ENCODE results near the gene LMLN.

Gene LMLN

GRCh38 chr3:198088421-198088955, 128.5 kb downstream of the LMLN start:
- TF ChIP-seq CTCF (IDR thresholded peaks at IDR 0.05): no peak
- no peak for TF ChIP-seq ZFX (IDR thresholded peaks at IDR 0.05; ENCODE audit: borderline replicate concordance)

GRCh38 chr3:198090795-198091332, 130.8 kb downstream of the LMLN start:
- TF ChIP-seq ZFX (IDR thresholded peaks at IDR 0.05; ENCODE audit: borderline replicate concordance): no peak
- TF ChIP-seq CTCF (IDR thresholded peaks at IDR 0.05): no peak
- H3K27ac ChIP-seq: no peak overlapping the region

More at GRCh38 chr3:198088421-198088955, 128.5 kb downstream of the LMLN start:
- no peak overlapping the region for H3K27ac ChIP-seq

GRCh38 chr3:198092276-198092675, 132.3 kb downstream of the LMLN start:
- TF ChIP-seq ZFX (IDR thresholded peaks at IDR 0.05; ENCODE audit: borderline replicate concordance) (no peak), CTCF (IDR thresholded peaks at IDR 0.05) (no peak)
- no peak overlapping the region for H3K27ac ChIP-seq

DNA sequence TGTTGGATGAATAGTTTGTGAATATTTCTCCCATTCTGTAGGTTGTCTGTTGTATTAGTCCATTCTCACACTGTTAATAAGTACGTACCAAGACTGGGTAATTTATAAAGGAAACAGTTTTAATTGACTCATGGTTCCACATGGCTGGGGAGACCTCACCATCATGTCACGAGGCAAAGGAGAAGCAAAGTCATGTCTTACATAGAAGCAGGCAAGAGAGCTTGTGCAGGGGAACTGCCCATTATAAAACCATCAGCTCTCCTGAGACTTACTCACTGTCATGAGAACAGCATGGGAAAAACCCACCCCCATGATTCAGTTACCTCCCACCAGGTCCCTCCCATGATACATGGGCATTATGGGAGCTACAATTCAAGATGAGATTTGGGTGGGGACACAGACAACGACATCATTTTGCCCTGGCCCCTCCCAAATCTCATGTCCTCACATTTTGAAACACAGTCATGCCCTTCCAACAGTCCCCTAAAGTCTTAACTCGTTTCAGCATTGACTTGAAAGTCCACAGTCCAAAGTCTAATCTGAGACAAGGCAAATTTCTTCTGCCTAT, 133.2 kb downstream of the LMLN start:
- TF ChIP-seq ZFX (IDR thresholded peaks at IDR 0.05; ENCODE audit: borderline replicate concordance) (no peak), CTCF (IDR thresholded peaks at IDR 0.05) (no peak)
- no peak overlapping the region for H3K27ac ChIP-seq
